Inflammatory macrophage treated with lipopolysaccharide for 1 hour (primary cell): Measurements from ENCODE around the gene EFCC1.
A peak's percentile ranks its signal among the peaks of the same experiment; 100 is the strongest.

ENCODE experiments used
- DNase-seq, 2 donors: peaks; one replicate each; pipeline ENCODE4 v3.0.0-alpha.2; 2020 to 2022

Gene EFCC1

DNA sequence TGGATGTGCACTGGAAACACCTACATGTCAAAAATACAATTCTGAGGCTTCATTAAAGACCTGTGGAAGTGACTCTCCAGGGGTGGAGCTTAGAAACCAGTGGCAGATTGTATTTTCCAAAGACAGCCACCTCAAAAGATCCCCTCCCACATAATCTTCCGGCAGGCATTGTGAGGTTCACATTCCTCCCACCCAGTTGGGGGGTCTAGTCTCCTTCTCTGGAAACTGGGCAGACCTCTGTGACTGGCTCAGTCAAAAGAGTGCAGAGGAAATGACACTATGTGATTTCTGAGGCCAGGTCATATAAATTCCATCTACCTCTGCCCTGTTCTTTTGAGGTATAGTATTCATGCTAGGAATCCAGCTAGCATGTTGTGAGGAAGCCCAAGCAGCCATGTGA, 5.4 kb upstream of the EFCC1 start:
- no peak for DNase-seq

GRCh38 chr3:128996200-128996599, 4.9 kb upstream of the EFCC1 start:
- DNase-seq = peak in 1 of 2 donors; percentile 9

GRCh38 chr3:128996726-128997125, 4.4 kb upstream of the EFCC1 start:
- peak; percentile 41 to 66 for DNase-seq

GRCh38 chr3:128997486-128998133, 3.5 kb upstream of the EFCC1 start:
- no peak for DNase-seq

- no peak for DNase-seq
Observed at GRCh38 chr3:128998561-128998960, 2.5 kb upstream of the EFCC1 start.

GRCh38 chr3:128999102-128999501, 2.0 kb upstream of the EFCC1 start:
- no peak for DNase-seq

DNA sequence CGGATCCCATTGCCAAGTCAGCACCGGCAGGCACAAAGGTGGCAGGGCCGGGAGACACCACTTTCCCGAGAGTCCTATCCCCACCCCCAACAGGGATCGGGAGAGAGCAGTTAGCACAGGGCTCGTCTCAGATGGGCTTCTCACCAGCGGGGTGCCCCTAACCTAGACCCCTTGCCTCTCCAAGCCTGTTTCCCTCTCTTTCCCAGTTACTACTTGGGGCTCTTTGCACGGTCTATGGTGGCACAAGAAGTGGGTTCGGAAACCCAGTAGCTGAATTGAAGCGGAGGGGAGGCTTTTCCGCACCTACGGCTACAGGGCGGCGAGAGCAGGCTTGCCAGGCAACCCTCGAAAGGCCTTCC, 383 bp upstream of the EFCC1 start:
- DNase-seq = no peak

- no peak for DNase-seq
Observed at GRCh38 chr3:129001806-129002572, 885 bp downstream of the EFCC1 start.

DNA sequence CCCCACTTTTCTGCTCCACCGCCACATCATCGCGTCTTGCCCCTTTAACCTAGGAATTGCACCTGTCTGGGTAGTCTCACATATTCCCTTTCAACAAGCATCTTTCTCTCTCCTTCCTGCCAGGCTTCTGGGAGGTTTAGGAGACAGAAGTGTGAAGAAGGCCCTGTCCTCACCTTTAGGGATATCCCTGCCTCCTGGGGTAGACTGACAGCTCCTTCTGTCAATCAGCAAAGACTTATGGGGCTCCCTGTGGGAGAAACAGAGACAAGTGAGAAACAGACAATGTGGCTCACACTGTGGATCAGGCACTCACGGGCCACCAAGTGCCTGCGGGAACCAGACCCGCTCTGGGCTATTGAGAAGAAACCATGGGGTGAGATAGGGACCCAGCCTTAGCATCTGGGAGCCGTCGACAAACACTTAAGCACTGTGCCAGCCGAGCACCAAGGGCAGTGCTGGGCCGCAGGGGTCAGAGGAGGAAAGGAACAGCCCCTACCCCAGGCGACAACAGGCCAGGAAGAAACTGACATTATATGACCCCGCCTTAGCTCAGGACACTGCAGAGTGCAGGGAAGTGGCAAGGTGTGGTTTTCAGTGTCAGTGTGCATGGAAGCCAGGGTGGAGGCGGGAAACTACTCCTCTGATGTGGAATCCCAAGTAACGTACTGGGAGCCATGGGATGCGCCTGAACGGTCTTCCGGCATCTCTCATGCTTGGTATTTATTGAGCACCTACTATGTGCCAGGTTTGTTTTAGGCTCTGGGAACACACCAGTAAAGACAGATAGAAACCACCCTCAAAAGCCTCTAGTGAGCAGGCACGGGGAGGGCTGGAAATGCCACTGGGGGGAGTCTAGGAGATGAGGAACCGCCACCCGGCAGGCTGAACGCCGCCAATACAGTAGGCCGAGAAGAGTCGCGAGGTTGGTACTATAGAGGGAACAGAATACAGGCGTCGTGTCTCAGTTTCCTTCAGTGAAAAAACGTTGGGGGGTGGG, 1.8 kb downstream of the EFCC1 start:
- DNase-seq = no peak

GRCh38 chr3:129003578-129004112, 2.5 kb downstream of the EFCC1 start:
- DNase-seq = no peak

GRCh38 chr3:129004639-129005295, 3.7 kb downstream of the EFCC1 start:
- DNase-seq = no peak

- DNase-seq = no peak
Observed at GRCh38 chr3:129005526-129006303, 4.6 kb downstream of the EFCC1 start.

- no peak for DNase-seq
Observed at GRCh38 chr3:129006864-129007263, 5.8 kb downstream of the EFCC1 start.

- no peak for DNase-seq
Observed at GRCh38 chr3:129007792-129008191, 6.7 kb downstream of the EFCC1 start.

DNA sequence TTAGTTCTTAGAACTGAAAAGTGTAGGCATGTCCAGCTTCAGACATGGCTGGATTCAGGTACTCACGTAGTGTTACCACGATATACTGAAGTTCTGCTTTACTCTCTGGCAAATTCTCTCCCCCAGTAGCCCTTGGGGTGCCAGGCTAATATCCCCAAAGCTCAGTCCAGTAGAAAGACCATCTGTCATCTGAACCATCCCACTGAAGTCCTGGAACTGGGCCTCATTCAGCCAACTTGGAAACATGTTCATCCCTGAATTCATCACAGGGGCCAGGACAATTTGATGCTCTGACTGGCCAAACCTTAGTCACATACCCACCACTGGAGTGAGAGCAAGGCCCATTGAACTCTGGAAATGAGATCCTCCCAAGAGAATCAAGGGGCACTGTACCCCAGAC, 8.2 kb downstream of the EFCC1 start:
- no peak for DNase-seq

GRCh38 chr3:129010310-129010956, 9.3 kb downstream of the EFCC1 start:
- DNase-seq = no peak

DNA sequence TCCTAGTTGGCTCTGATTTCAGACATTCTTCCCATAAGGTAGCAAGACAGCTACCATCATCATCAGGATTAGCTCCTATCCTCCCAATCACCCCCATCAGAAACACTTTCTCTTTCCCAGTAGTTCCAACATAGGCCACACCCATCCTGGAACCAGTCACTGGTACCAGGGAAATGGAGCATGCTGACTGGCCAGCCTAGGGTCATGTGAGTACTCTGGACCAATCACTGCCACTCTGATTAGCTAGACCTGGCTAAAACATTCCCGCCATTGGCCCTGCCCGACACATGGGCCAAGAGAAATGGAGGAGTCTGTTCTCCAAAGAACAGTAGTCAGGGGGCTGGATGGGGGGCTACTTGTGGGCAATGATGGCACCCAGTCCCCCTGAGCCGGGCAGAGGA, 12.4 kb downstream of the EFCC1 start:
- DNase-seq = no peak

DNA sequence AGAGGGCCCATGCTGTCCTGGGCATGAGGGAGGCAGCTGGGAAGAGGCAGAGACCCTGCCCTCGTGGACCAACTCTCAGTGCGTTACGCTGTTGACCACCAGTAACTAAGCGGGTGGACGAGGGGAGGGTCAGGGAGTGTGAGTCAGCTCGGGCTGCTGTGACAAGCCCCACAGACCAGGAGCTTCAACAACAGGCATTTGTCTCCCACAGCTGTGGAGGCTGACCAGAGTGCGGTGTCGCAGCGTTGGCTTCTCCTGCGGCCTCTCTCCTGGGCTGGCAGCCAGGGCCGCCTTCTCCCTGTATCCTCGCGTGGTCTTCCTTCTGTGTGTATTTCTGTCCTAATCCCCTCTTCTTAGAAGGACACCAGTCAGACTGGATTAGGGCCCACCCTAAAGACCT, 13.0 kb downstream of the EFCC1 start:
- no peak for DNase-seq

GRCh38 chr3:129014793-129015345, 13.8 kb downstream of the EFCC1 start:
- DNase-seq = no peak

GRCh38 chr3:129015388-129016105, 14.4 kb downstream of the EFCC1 start:
- DNase-seq = no peak
